ENCODE measurements around the gene LZTR1.

DNA sequence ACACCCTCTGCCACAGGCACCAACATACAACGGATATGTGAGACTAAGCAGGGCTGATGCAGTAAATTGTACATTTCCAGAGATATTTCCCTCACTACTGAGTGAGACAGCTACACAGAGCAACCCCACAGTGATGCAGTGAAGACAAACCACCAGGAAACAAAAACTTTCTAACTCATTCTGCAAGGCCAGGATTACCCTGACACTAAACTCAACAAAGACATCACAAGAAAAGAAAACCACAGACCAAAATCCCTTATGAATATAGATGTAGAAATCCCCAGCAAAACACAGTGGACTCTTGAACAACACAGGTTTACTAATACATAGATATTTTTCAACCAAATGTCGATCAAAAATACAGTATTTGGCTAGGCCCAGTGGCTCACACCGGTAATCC, 51.8 kb downstream of the LZTR1 start:
- TF ChIP-seq CHD2 (IDR thresholded peaks at IDR 0.05; ENCODE audit: low read length, partially characterized antibody) (no peak), ELF1 (IDR thresholded peaks at IDR 0.05) (no peak), POLR2AphosphoS5 (IDR thresholded peaks at IDR 0.05; ENCODE audit: low read depth, low read length) (no peak), JUND (IDR thresholded peaks at IDR 0.05) (no peak), EZH2phosphoT487 (IDR thresholded peaks at IDR 0.05; ENCODE audit: borderline replicate concordance, low read depth) (no peak), YY1 (IDR thresholded peaks at IDR 0.05; ENCODE audit: low read depth) (no peak), FOXM1 (IDR thresholded peaks at IDR 0.05; ENCODE audit: low read depth) (no peak), GABPA (IDR thresholded peaks at IDR 0.05; ENCODE audit: low read depth) (no peak), FOXJ3 (CRISPR knock-in tag; IDR thresholded peaks at IDR 0.05) (no peak), EP300 (IDR thresholded peaks at IDR 0.05; ENCODE audit: borderline replicate concordance in 1 of 2, low read depth in 1 of 2, low read length in 1 of 2) (no peak), TEAD4 (IDR thresholded peaks at IDR 0.05; ENCODE audit: borderline replicate concordance, insufficient read depth) (no peak)
- TF ChIP-seq, protein P1, sequence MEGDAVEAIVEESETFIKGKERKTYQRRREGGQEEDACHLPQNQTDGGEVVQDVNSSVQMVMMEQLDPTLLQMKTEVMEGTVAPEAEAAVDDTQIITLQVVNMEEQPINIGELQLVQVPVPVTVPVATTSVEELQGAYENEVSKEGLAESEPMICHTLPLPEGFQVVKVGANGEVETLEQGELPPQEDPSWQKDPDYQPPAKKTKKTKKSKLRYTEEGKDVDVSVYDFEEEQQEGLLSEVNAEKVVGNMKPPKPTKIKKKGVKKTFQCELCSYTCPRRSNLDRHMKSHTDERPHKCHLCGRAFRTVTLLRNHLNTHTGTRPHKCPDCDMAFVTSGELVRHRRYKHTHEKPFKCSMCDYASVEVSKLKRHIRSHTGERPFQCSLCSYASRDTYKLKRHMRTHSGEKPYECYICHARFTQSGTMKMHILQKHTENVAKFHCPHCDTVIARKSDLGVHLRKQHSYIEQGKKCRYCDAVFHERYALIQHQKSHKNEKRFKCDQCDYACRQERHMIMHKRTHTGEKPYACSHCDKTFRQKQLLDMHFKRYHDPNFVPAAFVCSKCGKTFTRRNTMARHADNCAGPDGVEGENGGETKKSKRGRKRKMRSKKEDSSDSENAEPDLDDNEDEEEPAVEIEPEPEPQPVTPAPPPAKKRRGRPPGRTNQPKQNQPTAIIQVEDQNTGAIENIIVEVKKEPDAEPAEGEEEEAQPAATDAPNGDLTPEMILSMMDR (IDR thresholded peaks at IDR 0.05), result no peak
- TF ChIP-seq, protein P2, sequence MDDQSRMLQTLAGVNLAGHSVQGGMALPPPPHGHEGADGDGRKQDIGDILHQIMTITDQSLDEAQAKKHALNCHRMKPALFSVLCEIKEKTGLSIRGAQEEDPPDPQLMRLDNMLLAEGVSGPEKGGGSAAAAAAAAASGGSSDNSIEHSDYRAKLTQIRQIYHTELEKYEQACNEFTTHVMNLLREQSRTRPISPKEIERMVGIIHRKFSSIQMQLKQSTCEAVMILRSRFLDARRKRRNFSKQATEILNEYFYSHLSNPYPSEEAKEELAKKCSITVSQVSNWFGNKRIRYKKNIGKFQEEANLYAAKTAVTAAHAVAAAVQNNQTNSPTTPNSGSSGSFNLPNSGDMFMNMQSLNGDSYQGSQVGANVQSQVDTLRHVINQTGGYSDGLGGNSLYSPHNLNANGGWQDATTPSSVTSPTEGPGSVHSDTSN (IDR thresholded peaks at IDR 0.05), result no peak
- TF ChIP-seq, protein P3, sequence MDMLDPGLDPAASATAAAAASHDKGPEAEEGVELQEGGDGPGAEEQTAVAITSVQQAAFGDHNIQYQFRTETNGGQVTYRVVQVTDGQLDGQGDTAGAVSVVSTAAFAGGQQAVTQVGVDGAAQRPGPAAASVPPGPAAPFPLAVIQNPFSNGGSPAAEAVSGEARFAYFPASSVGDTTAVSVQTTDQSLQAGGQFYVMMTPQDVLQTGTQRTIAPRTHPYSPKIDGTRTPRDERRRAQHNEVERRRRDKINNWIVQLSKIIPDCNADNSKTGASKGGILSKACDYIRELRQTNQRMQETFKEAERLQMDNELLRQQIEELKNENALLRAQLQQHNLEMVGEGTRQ (IDR thresholded peaks at IDR 0.05; ENCODE audit: borderline replicate concordance, low read depth, low read length), result no peak

Measured in SK-N-SH (cell line).